ENCODE measurements around the gene TFAP2A. TPM values are rescaled to one million over a fixed set of nuclear protein-coding genes. Genes with fewer than 3 reads are reported as not detected.

TFAP2A gene
- 10 to 100 TPM; 51.6 to 53.3 TPM for total RNA-seq

GRCh38 chr6:10414756-10415616, at the start of gene TFAP2A:
TSS of gene TFAP2A (minus strand) at chr6:10415074. CDS start at chr6:10414991, 83 bp downstream.

Small RNA genes within 50 kb of the gene (small RNA-seq; reads per million reads assigned to genes)
- 0 to 0.17 reads per million in 2 donors for gene MIR5689

Other genes starting within 250 kb of the TFAP2A start
- 100 to 1,000 TPM; 153 to 198 TPM for gene GCNT2, start 106.3 kb upstream of the TFAP2A start, total RNA-seq

All from melanocyte of skin (primary cell).